ENCODE measurements around the gene NDUFB7. TPM values are rescaled to one million over a fixed set of nuclear protein-coding genes. Genes with fewer than 3 reads are reported as not detected.

Gene NDUFB7
- total and polyA plus RNA-seq, 2 of the 8 experiments (the other 6 are each of a cell fraction or from before 2014, with no cell fraction given): 151 to 740 TPM

DNA sequence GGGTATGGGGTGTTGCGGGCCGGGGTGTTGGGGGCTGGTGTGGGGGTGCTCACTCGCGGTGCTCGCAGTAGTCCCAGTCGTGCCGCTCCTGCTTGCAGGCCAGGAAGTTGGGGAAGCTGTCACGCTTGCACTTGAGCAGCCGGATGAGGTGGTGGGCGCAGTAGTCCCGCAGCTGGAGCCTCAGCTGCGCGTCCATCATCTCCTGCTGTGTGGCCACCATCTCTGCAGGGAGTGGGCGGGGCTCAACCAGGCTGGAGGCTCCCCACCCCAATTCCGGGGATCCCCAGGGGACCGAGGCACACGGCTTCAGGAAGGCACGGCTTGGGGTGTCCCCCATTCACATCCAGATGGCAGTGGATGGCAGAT lies 5.2 kb downstream of the NDUFB7 start:
- no peak overlapping the region for H2BK15ac ChIP-seq (ENCODE audit: low read length)
- H2BK5ac ChIP-seq (ENCODE audit: low read depth, low read length): no peak overlapping the region
- WGBS, 2 experiments (ENCODE audit: extremely low coverage in 1 of 2, insufficient coverage in 1 of 2, insufficient read length in 1 of 2, insufficient replicate concordance in 2 of 2, low coverage in 1 of 2, low lambda C conversion rate in 2 of 2, missing lambda C conversion rate in 1 of 2): 95% methylated on average over 10 of the region's 18 CpGs; no CpG with 5 or more reads in 1 of the 2 experiments
- H2AK5ac ChIP-seq (ENCODE audit: low read depth, low read length): no peak overlapping the region
- peaks cover 0 to 15% of the 10 kb centered on the region in 2 experiments for H4K20me1 ChIP-seq (replicated peaks in 1 of 2; ENCODE audit: control insufficient read depth in 1 of 2, insufficient read depth in 2 of 2, low read length in 2 of 2)
- H4K91ac ChIP-seq (replicated peaks; ENCODE audit: insufficient read length, low read length): no peak overlapping the region
- peaks cover 0 to 21% of the 10 kb centered on the region in 2 experiments; a peak in 2 of 4 replicates for H3K79me2 ChIP-seq (ENCODE audit: control insufficient read depth in 1 of 2, insufficient read depth in 2 of 2, low read length in 2 of 2)
- H3K9me3 ChIP-seq (ENCODE audit: insufficient read depth in 2 of 2, low read depth in 1 of 2, low read length in 1 of 2): no peaks in the 10 kb centered on the region
- H2BK120ac ChIP-seq (replicated peaks; ENCODE audit: low read depth, low read length): no peak overlapping the region
- peaks cover 0 to 28% (median 22%) of the 10 kb centered on the region in 4 experiments; a peak in 6 of 7 replicates for H3K4me1 ChIP-seq (replicated peaks in 1 of 4; ENCODE audit: control insufficient read depth in 3 of 4, insufficient read depth in 4 of 4, low read length in 3 of 4)
- H3K4me2 ChIP-seq (ENCODE audit: insufficient read depth in 1 of 2, low read depth in 2 of 2, low read length in 2 of 2): no peak overlapping the region
- no peak overlapping the region for H3K4ac ChIP-seq (replicated peaks; ENCODE audit: insufficient read length, low read depth, low read length)
- POLR2A ChIA-PET (ENCODE audit: partially characterized antibody): interaction anchor here (1.0 kb wide), 1 partner anchor 119 kb away, joined by 3 read pairs; no protein-coding TSS in a partner anchor
- H4K8ac ChIP-seq (ENCODE audit: extremely low read depth, insufficient read depth, low read length): no peak overlapping the region
- no peak for DNase-seq (ENCODE audit: low read depth in 1 of 2, low spot score in 2 of 2)
- no peak overlapping the region for H3K27ac ChIP-seq (ENCODE audit: low read depth, low read length)
- no peak overlapping the region for H2AFZ ChIP-seq (ENCODE audit: low read length)
- no peak overlapping the region for H3K9ac ChIP-seq (replicated peaks in 1 of 4; ENCODE audit: extremely low read depth in 1 of 4, low read depth in 3 of 4, low read length in 3 of 4)
- H3K56ac ChIP-seq (replicated peaks; ENCODE audit: insufficient read length, low read depth, low read length): no peak overlapping the region
- CTCF ChIA-PET (ENCODE audit: partially characterized antibody): no interaction called here
- H3K4me3 ChIP-seq (ENCODE audit: extremely low read depth in 1 of 4, insufficient read depth in 2 of 4, low read depth in 3 of 4, low read length in 4 of 4): no peak overlapping the region
- no peak overlapping the region for H2BK12ac ChIP-seq (ENCODE audit: low read depth, low read length)
- H3K23ac ChIP-seq (ENCODE audit: insufficient read length): no peak overlapping the region
- H3K14ac ChIP-seq (ENCODE audit: insufficient read length): no peak overlapping the region
- H3K79me1 ChIP-seq (ENCODE audit: low read depth, low read length): peaks cover 2% of the 10 kb centered on the region
- no peak overlapping the region for H2BK20ac ChIP-seq (ENCODE audit: low read length)
- H3K27me3 ChIP-seq (replicated peaks in 1 of 4; ENCODE audit: control insufficient read depth in 3 of 4, extremely low read depth in 1 of 4, insufficient read depth in 3 of 4, low read length in 3 of 4): no peaks in the 10 kb centered on the region
- H3K23me2 ChIP-seq (ENCODE audit: low read depth, low read length): no peaks in the 10 kb centered on the region; the same call in 1 of the 2 replicates
- H3K18ac ChIP-seq (ENCODE audit: extremely low read depth, low read length): no peak overlapping the region
- H3K36me3 ChIP-seq (ENCODE audit: control insufficient read depth in 2 of 4, insufficient read depth in 4 of 4, low read length in 3 of 4): peaks cover 0 to 16% (median 6%) of the 10 kb centered on the region in 4 experiments; a peak in 3 of 8 replicates
- FAIRE-seq: no peak
- no peak overlapping the region for H4K5ac ChIP-seq (ENCODE audit: insufficient read length, low read depth, low read length)
- TF ChIP-seq CREB1 (IDR thresholded peaks at IDR 0.05): no peak
- TF ChIP-seq TBP (IDR thresholded peaks at IDR 0.05; ENCODE audit: low read depth, low read length): no peak
- no peak for TF ChIP-seq POU5F1 (IDR thresholded peaks at IDR 0.05; ENCODE audit: low read depth, low read length)
- TF ChIP-seq NANOG (IDR thresholded peaks at IDR 0.05; ENCODE audit: insufficient read depth, low read depth, low read length, poor library complexity, severe bottlenecking): no peak
- TF ChIP-seq, protein P1, sequence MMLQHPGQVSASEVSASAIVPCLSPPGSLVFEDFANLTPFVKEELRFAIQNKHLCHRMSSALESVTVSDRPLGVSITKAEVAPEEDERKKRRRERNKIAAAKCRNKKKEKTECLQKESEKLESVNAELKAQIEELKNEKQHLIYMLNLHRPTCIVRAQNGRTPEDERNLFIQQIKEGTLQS (IDR thresholded peaks at IDR 0.05; ENCODE audit: insufficient read depth, low read depth, low read length): no peak
- no peak for TF ChIP-seq CEBPB (IDR thresholded peaks at IDR 0.05; ENCODE audit: low read depth, low read length)
- TF ChIP-seq RNF2 (IDR thresholded peaks at IDR 0.05; ENCODE audit: borderline replicate concordance, low read depth, low read length, missing control alignments, poor library complexity, severe bottlenecking): no peak
- no peak for TF ChIP-seq BRCA1 (IDR thresholded peaks at IDR 0.05; ENCODE audit: low read depth, low read length)
- TF ChIP-seq SP2 (IDR thresholded peaks at IDR 0.05; ENCODE audit: low read length): no peak
- TF ChIP-seq RAD21 (IDR thresholded peaks at IDR 0.05 in 1 of 2, conservative IDR thresholded peaks at IDR 0.05 in 1 of 2; ENCODE audit: low read depth in 2 of 2, low read length in 2 of 2): no peak
- no peak for TF ChIP-seq KDM4A (IDR thresholded peaks at IDR 0.05; ENCODE audit: low read depth, low read length, severe bottlenecking)

Data from H1 (cell line).